CD14-positive monocyte (primary cell): ENCODE measurements around the gene HECW1. TPM values are rescaled to one million over a fixed set of nuclear protein-coding genes. Genes with fewer than 3 reads are reported as not detected.

Experiments
- DNase-seq, 3 donors: peaks; one replicate each; pipeline ENCODE4 v3.0.0-alpha.2; 2011 to 2022
- H2AFZ ChIP-seq: 2 replicates; pipeline ENCODE4 v1.6.0; 2012; ENCODE audit warnings: mild to moderate bottlenecking, low read depth, low read length, inconsistent platforms; ENCODE audit not compliant: insufficient read depth, poor library complexity, severe bottlenecking
- H3K27ac ChIP-seq, 2 donors: 1 replicate in 1 of 2; 2 replicates in 1 of 2; pipeline ENCODE4 v1.5.1; 2012 to 2013; ENCODE audit warnings: low read length in 2 of 2, control low read depth in 1 of 2, inconsistent platforms in 1 of 2, low read depth in 1 of 2, mild to moderate bottlenecking in 1 of 2
- H3K27me3 ChIP-seq, 2 donors: one replicate each; pipeline versions ENCODE4 v1.6.0 to v1.6.1; 2011 to 2013; ENCODE audit warnings: low read length in 2 of 2; ENCODE audit not compliant: control insufficient read depth in 2 of 2, insufficient read depth in 2 of 2
- H3K36me3 ChIP-seq, 2 donors: replicated peaks in 1 of 2; 1 replicate in 1 of 2; 2 replicates in 1 of 2; pipeline versions ENCODE4 v1.5.1 to v1.6.1; 2012 to 2013; ENCODE audit warnings: low read length in 2 of 2, control low read depth in 1 of 2, inconsistent platforms in 1 of 2, mild to moderate bottlenecking in 1 of 2; ENCODE audit not compliant: insufficient read depth in 2 of 2, control insufficient read depth in 1 of 2
- H3K4me1 ChIP-seq, 2 donors: 1 replicate in 1 of 2; 2 replicates in 1 of 2; pipeline versions ENCODE4 v1.5.1 to v1.6.1; 2012 to 2013; ENCODE audit warnings: low read length in 2 of 2, control low read depth in 1 of 2, inconsistent platforms in 1 of 2, mild to moderate bottlenecking in 1 of 2, moderate library complexity in 1 of 2; ENCODE audit not compliant: insufficient read depth in 2 of 2, control insufficient read depth in 1 of 2
- H3K4me2 ChIP-seq: replicated peaks from 2 replicates; pipeline ENCODE3; 2012; ENCODE audit warnings: low read length, moderate library complexity, mild to moderate bottlenecking; ENCODE audit not compliant: poor library complexity, severe bottlenecking; ENCODE audit errors: extremely low read depth
- H3K4me3 ChIP-seq, 3 experiments: fragments of 200-600 bp in 1 of 3; sonication (generic) in 1 of 3; replicated peaks in 1 of 3; 1 replicate in 2 of 3; 2 replicates in 1 of 3; pipeline ENCODE4 v1.5.1; 2011 to 2013; ENCODE audit warnings: low read length in 3 of 3, mild to moderate bottlenecking in 3 of 3, control low read depth in 2 of 3, low read depth in 2 of 3, inconsistent platforms in 1 of 3, moderate library complexity in 1 of 3
- H3K79me2 ChIP-seq: 2 replicates; pipeline ENCODE4 v1.6.0; 2012; ENCODE audit warnings: mild to moderate bottlenecking, control low read depth, inconsistent platforms, low read length, moderate library complexity; ENCODE audit not compliant: insufficient read depth
- H3K9ac ChIP-seq: 2 replicates; pipeline ENCODE4 v1.6.0; 2017; ENCODE audit warnings: low read length, mild to moderate bottlenecking; ENCODE audit not compliant: insufficient read depth, poor library complexity, severe bottlenecking
- H3K9me3 ChIP-seq, 2 donors: replicated peaks in 1 of 2; 1 replicate in 1 of 2; 2 replicates in 1 of 2; pipeline versions ENCODE4 v1.5.1 to v1.6.1; 2012 to 2013; ENCODE audit warnings: low read length in 2 of 2, control low read depth in 1 of 2; ENCODE audit not compliant: control insufficient read depth in 1 of 2, insufficient read depth in 1 of 2
- H4K20me1 ChIP-seq: 2 replicates; pipeline ENCODE4 v1.6.0; 2012; ENCODE audit warnings: mild to moderate bottlenecking, low read length, control low read depth, moderate library complexity; ENCODE audit not compliant: insufficient read depth
- H3K27ac Mint-ChIP-seq, 7 donors: one replicate each; pipeline ENCODE4 v1.8.0; 2020; ENCODE audit warnings: mild to moderate bottlenecking in 7 of 7, mixed read lengths in 7 of 7, moderate library complexity in 6 of 7, inconsistent platforms in 2 of 7
- H3K27me3 Mint-ChIP-seq, 3 donors: one replicate each; pipeline ENCODE4 v1.8.0; 2021 to 2022; ENCODE audit warnings: low read depth in 3 of 3, mild to moderate bottlenecking in 3 of 3, mixed read lengths in 3 of 3, moderate library complexity in 3 of 3, inconsistent platforms in 1 of 3
- H3K36me3 Mint-ChIP-seq, 2 donors: one replicate each; pipeline ENCODE4 v1.8.0; 2020; ENCODE audit warnings: mixed read lengths in 2 of 2, inconsistent platforms in 1 of 2, mild to moderate bottlenecking in 1 of 2
- H3K4me1 Mint-ChIP-seq: one replicate; pipeline ENCODE4 v1.8.0; 2020; ENCODE audit warnings: mild to moderate bottlenecking, mixed read lengths
- H3K4me3 Mint-ChIP-seq, 2 donors: one replicate each; pipeline ENCODE4 v1.8.0; 2020; ENCODE audit warnings: mild to moderate bottlenecking in 2 of 2, mixed read lengths in 2 of 2, moderate library complexity in 1 of 2
- H3K9me3 Mint-ChIP-seq, 7 donors: one replicate each; pipeline ENCODE4 v1.8.0; 2020 to 2022; ENCODE audit warnings: mixed read lengths in 7 of 7, mild to moderate bottlenecking in 6 of 7, moderate library complexity in 6 of 7, inconsistent platforms in 2 of 7
- CTCF ChIP-seq: fragments of 200-600 bp; IDR thresholded peaks from one replicate; pipeline ENCODE4 v1.8.0; 2022; ENCODE audit warnings: antibody characterized with exemption, mild to moderate bottlenecking
- WGBS: methylation state at CpG from one replicate; pipeline ENCODE4 v1.1.5; 2013; ENCODE audit warnings: missing lambda C conversion rate; ENCODE audit not compliant: insufficient coverage; 5-methylcytosine and 5-hydroxymethylcytosine counted together
- intact Hi-C, 2 donors: fragments of 100-400 bp; cut with micrococcal nuclease; formaldehyde crosslinking; loops; one replicate each; pipeline versions ENCODE4 v1.15.0 to v1.15.1; 2023
- polyA plus RNA-seq, 3 donors: library from polyadenylated mRNA; depleted of rRNA in 1 of 3; unstranded in 2 of 3; stranded (reverse) in 1 of 3; fragments of 300-500 nt in 2 of 3; fragments of >200 nt in 1 of 3; fragmentation: Illumina TruSeq in 2 of 3; gene quantifications; 1 replicate in 2 of 3; 2 replicates in 1 of 3; pipeline ENCODE4 v1.2.3, GENCODE V29; 2012 to 2021

HECW1 gene
- polyA plus RNA-seq, 3 donors: not detected

- peaks cover 0 to 2% of the 10 kb centered on the region in 2 donors for H3K27me3 ChIP-seq
- H3K36me3 ChIP-seq: no peaks in the 10 kb centered on the region
- peaks cover 5 to 17% (median 9%) of the 10 kb centered on the region in 3 donors for H3K27me3 Mint-ChIP-seq
- no peaks in the 10 kb centered on the region for H3K4me1 Mint-ChIP-seq
- H3K79me2 ChIP-seq: no peaks in the 10 kb centered on the region
- no peak overlapping the region for H3K27ac Mint-ChIP-seq
- H3K4me3 ChIP-seq: no peak overlapping the region
- no CpG with 5 or more reads among the region's 3 CpGs for WGBS
- H3K9me3 ChIP-seq: no peaks in the 10 kb centered on the region
- no peaks in the 10 kb centered on the region for H3K36me3 Mint-ChIP-seq
- no peak overlapping the region for H3K27ac ChIP-seq
- intact Hi-C loops: no loop called here
- H2AFZ ChIP-seq: no peak overlapping the region
- H3K4me3 Mint-ChIP-seq: no peak overlapping the region
- TF ChIP-seq CTCF: no peak
- no peak overlapping the region for H3K9ac ChIP-seq
- DNase-seq: no peak
- no peaks in the 10 kb centered on the region for H4K20me1 ChIP-seq
- no peak overlapping the region for H3K4me2 ChIP-seq
- H3K4me1 ChIP-seq: no peaks in the 10 kb centered on the region
- peaks cover 0 to 3% (median 0%) of the 10 kb centered on the region in 7 donors for H3K9me3 Mint-ChIP-seq
These were observed 17.9 kb downstream of the HECW1 start for GRCh38 chr7:43130347-43130746.

DNA sequence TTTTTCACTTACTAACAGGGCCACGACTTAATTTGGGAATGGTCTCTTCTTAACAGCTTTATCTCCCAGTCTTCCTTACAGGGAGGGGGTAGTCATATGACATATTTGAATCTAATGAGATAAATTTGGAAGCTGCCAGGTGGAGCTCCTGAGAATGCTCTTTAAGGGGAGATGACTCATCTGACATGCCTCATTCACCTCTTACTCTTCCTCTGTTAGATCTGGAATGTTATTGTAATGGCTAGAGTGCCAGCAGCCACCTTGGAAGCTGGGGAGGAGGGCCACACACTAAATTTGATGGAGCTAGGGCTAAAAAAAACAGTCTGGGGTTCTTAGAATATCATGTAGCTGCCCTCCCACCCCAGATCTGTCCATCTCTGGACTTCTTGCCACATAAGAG, 22.7 kb downstream of the HECW1 start:
- H3K4me1 ChIP-seq: no peaks in the 10 kb centered on the region
- peaks cover 2 to 25% (median 14%) of the 10 kb centered on the region in 3 donors for H3K27me3 Mint-ChIP-seq
- H4K20me1 ChIP-seq: no peaks in the 10 kb centered on the region
- no peaks in the 10 kb centered on the region for H3K4me1 Mint-ChIP-seq
- intact Hi-C loops: no loop called here
- H3K27ac ChIP-seq: no peak overlapping the region
- WGBS: no CpG with 5 or more reads among the region's 1 CpG
- peaks cover 0 to 2% (median 0%) of the 10 kb centered on the region in 7 donors for H3K9me3 Mint-ChIP-seq
- no peak overlapping the region for H3K4me2 ChIP-seq
- H3K4me3 ChIP-seq: no peak overlapping the region
- H3K9me3 ChIP-seq: no peaks in the 10 kb centered on the region
- no peaks in the 10 kb centered on the region for H3K36me3 ChIP-seq
- no peak for DNase-seq
- no peak for TF ChIP-seq CTCF
- H3K9ac ChIP-seq: no peak overlapping the region
- peaks cover 0 to 2% of the 10 kb centered on the region in 2 donors for H3K27me3 ChIP-seq
- no peaks in the 10 kb centered on the region for H3K79me2 ChIP-seq
- no peak overlapping the region for H3K27ac Mint-ChIP-seq
- H2AFZ ChIP-seq: no peak overlapping the region
- H3K4me3 Mint-ChIP-seq: no peak overlapping the region
- no peaks in the 10 kb centered on the region for H3K36me3 Mint-ChIP-seq
